Measurements from ENCODE around the gene PMPCA.

DNA sequence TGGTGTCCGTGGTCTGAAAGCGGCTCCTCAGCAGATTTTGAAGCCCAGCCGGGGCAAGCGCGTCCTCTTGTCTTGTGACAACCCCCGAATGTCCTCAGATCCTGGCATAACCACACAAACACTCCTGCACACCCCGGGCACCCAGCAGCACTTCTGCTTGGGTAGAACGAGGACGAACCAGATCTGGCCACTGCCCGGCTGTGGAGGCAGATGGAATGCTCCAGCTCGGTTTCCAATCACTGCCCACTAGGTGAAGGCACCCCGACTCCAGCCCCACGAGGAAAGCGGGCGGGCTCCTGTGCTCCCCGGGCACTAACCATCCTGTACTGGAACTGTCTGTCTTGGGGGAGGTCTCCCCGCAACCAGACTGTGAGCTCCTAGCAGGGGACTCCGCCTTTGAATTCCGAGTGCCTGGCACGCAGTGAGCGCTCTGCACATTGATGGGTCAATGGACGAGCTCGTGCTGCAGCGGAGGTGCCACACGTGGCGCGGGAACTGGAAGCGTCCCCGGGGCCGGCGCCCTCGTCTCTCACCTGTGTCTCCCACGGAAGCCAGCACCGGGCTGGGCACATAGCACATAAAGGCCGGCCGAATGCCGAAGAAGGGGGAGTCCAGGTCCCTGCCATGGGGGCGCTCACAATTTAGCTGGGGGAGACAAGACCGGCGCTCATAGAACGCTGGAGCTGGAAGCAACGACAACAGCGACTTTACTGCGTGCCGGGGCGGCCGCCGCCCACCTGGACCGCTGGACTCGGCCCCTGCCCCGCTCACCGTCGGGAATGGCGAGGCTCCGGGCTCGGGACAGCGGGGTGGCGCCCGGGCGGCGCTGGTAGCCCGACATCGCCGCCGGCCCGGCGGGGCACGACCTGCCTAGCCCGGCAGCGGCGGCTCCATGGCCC, 652 bp upstream of the PMPCA start:
- TF ChIP-seq SP1 (IDR thresholded peaks at IDR 0.05) (no peak), SUZ12 (IDR thresholded peaks at IDR 0.05) (no peak), TARDBP (IDR thresholded peaks at IDR 0.05) (no peak), FOXA1 (IDR thresholded peaks at IDR 0.05) (no peak), L3MBTL2 (conservative IDR thresholded peaks at IDR 0.05) (peak; percentile 92), HDGF (IDR thresholded peaks at IDR 0.05; ENCODE audit: borderline replicate concordance) (no peak), NFRKB (IDR thresholded peaks at IDR 0.05) (no peak), FOXM1 (IDR thresholded peaks at IDR 0.05; ENCODE audit: borderline replicate concordance) (no peak), LEF1 (IDR thresholded peaks at IDR 0.05; ENCODE audit: borderline replicate concordance) (no peak), ARNT (IDR thresholded peaks at IDR 0.05) (no peak), FOXK2 (IDR thresholded peaks at IDR 0.05) (no peak), BHLHE40 (IDR thresholded peaks at IDR 0.05; ENCODE audit: borderline replicate concordance) (no peak)

Data from HEK293T (cell line).